ENCODE results near the gene TMPRSS6. TPM values are rescaled to one million over a fixed set of nuclear protein-coding genes. Genes with fewer than 3 reads are reported as not detected.
A peak's percentile ranks its signal among the peaks of the same experiment; 100 is the strongest.

The TMPRSS6 gene
- total RNA-seq, 1 donor from 2014 or later, result 0.53 TPM

GRCh38 chr22:37154925-37155712 is 45.6 kb upstream of the TMPRSS6 start:
- ATAC-seq, result no peak
- Histone ChIP-seq H3K4me3 (no peak overlapping the region), H3K9me3 (no peaks in the 10 kb centered on the region), H3K4me1 (no peaks in the 10 kb centered on the region), H3K27me3 (ENCODE audit: low read depth) (no peaks in the 10 kb centered on the region), H3K27ac (no peak overlapping the region), H3K36me3 (no peaks in the 10 kb centered on the region)
- DNase-seq, result no peak
- TF ChIP-seq CTCF (IDR thresholded peaks at IDR 0.05), result no peak
- intact Hi-C loops (cut with DNase I), result no loop called here

- Histone ChIP-seq H3K27ac (no peak overlapping the region), H3K4me1 (no peaks in the 10 kb centered on the region), H3K9me3 (no peaks in the 10 kb centered on the region), H3K36me3 (no peaks in the 10 kb centered on the region), H3K4me3 (no peak overlapping the region), H3K27me3 (ENCODE audit: low read depth) (no peaks in the 10 kb centered on the region)
- DNase-seq (no peak), ATAC-seq (no peak)
- intact Hi-C loops (cut with DNase I), result no loop called here
- TF ChIP-seq CTCF (IDR thresholded peaks at IDR 0.05), result no peak
Observed at GRCh38 chr22:37153901-37154300, 44.4 kb upstream of the TMPRSS6 start.

- no peaks in the 10 kb centered on the region for H3K4me1 ChIP-seq
- TF ChIP-seq CTCF (IDR thresholded peaks at IDR 0.05), result no peak
- H3K36me3 ChIP-seq, result no peaks in the 10 kb centered on the region
- H3K9me3 ChIP-seq, result no peaks in the 10 kb centered on the region
- DNase-seq (no peak), ATAC-seq (no peak)
- H3K27me3 ChIP-seq (ENCODE audit: low read depth), result no peaks in the 10 kb centered on the region
- no peak overlapping the region for H3K4me3 ChIP-seq
- intact Hi-C loops (cut with DNase I), result no loop called here
- H3K27ac ChIP-seq, result no peak overlapping the region
Observed at GRCh38 chr22:37151401-37151800, 41.9 kb upstream of the TMPRSS6 start.

GRCh38 chr22:37150701-37151100 is 41.2 kb upstream of the TMPRSS6 start:
- Histone ChIP-seq H3K36me3 (no peaks in the 10 kb centered on the region), H3K4me1 (no peaks in the 10 kb centered on the region), H3K27ac (no peak overlapping the region), H3K9me3 (no peaks in the 10 kb centered on the region), H3K27me3 (ENCODE audit: low read depth) (no peaks in the 10 kb centered on the region), H3K4me3 (no peak overlapping the region)
- no peak for DNase-seq
- ATAC-seq, result no peak
- intact Hi-C loops (cut with DNase I), result no loop called here
- no peak for TF ChIP-seq CTCF (IDR thresholded peaks at IDR 0.05)

DNA sequence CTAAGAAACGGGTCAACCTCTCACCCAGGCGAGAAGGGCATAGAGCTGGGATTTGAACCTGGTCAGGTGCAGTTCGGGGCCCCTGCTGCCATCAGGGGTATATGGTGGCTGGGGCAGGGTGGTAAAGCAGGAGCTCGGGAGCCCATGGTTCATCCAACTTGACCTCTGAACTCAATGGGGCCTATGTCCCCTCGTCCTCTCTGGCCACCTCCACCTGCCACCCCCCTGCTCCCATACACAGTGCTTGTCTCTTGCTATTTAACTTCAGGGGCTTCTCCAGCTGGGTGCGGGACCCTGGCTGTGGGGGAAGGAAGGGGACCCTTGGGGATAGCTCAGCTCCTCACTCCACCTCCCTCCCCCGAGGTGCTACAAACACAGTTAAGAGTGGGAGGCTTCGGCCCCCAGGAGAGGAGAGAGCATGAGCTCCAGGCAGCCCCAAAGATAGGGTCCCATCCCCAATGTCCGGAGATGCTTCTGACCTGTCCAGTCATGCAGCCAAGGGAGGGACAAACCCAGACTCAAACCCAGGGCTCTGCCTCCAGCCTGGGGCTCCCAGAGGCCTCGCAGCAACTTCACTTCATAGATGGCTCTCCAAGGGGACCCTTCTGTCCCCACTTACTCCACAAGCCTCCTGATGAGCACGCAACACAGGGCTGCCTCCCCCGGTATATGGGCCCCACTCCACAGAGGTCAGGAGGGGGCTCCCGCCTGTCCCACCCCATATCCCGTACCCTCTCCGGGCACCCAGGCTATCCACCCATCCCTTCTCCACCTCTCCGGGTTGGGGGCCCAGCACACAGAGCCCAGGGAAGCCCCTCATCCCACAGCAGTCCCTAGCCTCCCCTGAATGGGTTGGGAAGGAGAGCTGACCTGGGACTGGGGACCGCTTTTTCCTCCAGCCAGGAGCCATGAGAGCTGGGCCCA is 39.5 kb upstream of the TMPRSS6 start:
- peaks cover 4% of the 10 kb centered on the region for H3K27me3 ChIP-seq (ENCODE audit: low read depth)
- peak in 1 of 2 donors; percentile 15 for ATAC-seq
- intact Hi-C loops (cut with DNase I), result no loop called here
- peak overlapping the region; percentile 34 for H3K4me3 ChIP-seq
- TF ChIP-seq CTCF (IDR thresholded peaks at IDR 0.05), result no peak
- H3K4me1 ChIP-seq, result no peaks in the 10 kb centered on the region
- peak overlapping the region; percentile 11 for H3K27ac ChIP-seq
- no peaks in the 10 kb centered on the region for H3K36me3 ChIP-seq
- no peak for DNase-seq
- no peaks in the 10 kb centered on the region for H3K9me3 ChIP-seq
